HG03469 (cell line): ENCODE data around the gene SUN5.

ENCODE experiments used
- ATAC-seq: cut with Tn5 transposase; IDR thresholded peaks from one replicate; pipeline ENCODE4 v1.9.1; 2021; ENCODE audit warnings: mild to moderate bottlenecking, moderate library complexity, moderate number of reproducible peaks; ENCODE audit not compliant: unreplicated experiment

Gene SUN5

DNA sequence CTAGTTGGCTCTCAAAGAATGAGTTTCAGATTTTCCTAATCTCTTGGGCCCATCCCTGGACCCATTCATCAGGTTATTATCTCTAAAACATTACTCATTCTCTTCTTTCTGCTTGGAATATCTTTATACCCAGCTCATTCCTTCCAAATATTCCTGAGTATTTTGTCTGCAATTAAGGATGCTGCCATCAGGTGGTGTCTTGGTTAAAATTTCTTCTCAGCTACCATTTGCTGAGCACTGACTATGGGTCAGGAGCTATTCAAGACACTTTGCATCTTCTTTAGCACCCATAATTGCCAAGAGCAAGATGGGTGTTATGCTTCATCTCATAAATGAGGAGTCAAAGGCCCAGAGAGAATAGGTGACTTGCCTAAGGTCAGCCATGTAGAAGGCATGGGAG lies 8.4 kb downstream of the SUN5 start:
- ATAC-seq = no peak

GRCh38 chr20:32993496-32994050 lies 10.7 kb downstream of the SUN5 start:
- no peak for ATAC-seq

DNA sequence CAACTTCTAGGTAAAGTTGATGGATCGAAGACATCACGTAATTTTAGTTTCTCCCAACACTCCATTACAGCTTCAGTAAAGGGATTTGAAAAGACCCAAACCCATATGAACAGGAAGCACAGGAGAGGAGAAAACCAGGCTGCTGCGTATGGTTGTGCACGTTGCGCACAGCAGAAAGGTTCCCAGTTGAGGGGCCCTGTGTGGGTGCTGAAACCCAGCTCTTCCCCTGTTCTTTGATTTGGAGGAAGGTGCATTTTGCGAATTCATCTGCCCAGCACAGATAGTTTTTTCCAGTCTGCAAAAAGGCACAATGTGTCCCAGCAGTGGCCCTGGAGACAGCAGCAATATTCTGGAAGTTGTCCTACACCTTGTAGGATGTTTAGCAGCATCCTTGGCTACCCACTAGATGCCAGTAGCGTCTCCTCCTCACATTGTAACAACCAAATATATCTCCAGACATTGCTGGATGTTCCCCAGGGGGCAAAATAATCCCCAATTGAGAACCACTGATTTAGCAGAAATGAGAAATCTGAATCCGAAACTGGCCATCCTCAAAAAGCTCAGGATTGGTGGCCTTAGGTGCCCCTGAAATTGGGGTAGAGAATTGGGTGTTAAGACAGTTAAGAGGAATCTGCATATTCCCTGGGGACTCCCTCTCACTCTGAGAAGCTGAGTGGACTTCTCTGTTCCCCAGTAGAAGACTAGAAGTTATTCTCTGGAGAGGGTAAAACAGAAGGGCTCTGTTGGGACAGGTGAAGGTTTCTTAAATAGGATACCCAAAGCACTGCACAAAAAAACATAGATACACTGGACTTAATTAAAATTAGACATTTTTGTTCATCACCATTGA lies 12.2 kb downstream of the SUN5 start:
- ATAC-seq = no peak

GRCh38 chr20:32991383-32991782 lies 12.8 kb downstream of the SUN5 start:
- ATAC-seq = no peak

GRCh38 chr20:32990426-32990825 lies 13.8 kb downstream of the SUN5 start:
- no peak for ATAC-seq

- ATAC-seq = no peak
Measured at GRCh38 chr20:32989507-32990283, 14.5 kb downstream of the SUN5 start.

DNA sequence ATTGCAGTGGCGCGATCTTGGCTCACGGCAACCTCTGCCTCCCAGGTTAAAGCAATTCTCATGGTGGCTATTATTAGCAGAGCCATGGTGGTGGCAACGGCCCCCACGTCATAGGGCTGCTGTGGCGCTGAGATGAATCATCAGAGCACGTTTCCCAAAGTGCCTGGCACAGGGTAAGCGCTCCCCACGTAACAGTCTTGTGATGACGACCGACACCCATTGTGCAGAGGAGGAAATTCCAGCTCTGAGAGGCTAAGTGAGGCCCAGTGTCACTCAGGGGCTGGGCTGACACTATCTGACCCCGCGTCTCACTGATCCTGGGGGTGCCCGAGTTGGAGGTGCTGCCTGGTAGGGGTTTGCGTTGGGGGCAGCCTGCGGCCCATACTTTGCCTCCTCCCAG lies 16.2 kb downstream of the SUN5 start:
- ATAC-seq = no peak

GRCh38 chr20:32987044-32987825 lies 17.0 kb downstream of the SUN5 start:
- ATAC-seq = no peak

- no peak for ATAC-seq
Measured at GRCh38 chr20:32986331-32986966, 17.8 kb downstream of the SUN5 start.

DNA sequence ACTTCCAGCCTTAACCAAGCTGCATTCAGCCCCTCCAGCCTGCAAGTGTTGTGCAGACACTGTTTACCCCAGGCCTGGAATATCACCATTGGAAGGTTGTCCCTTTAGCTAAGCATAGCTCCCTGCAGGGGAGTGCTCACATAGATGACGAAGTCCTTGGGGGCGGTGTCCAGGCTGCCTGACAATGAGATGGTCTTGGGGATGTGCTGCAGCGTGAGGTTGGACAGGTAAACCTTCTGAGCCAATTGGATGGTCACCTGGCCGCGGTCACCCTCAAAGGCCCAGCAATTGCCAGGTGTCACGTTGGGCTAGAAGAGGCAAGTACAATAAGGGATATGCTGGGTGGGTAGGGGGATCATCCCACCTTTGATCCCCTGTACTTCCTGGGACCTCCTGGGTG lies 18.6 kb downstream of the SUN5 start:
- no peak for ATAC-seq

- ATAC-seq = no peak
Measured at GRCh38 chr20:32984631-32985354, 19.4 kb downstream of the SUN5 start.

DNA sequence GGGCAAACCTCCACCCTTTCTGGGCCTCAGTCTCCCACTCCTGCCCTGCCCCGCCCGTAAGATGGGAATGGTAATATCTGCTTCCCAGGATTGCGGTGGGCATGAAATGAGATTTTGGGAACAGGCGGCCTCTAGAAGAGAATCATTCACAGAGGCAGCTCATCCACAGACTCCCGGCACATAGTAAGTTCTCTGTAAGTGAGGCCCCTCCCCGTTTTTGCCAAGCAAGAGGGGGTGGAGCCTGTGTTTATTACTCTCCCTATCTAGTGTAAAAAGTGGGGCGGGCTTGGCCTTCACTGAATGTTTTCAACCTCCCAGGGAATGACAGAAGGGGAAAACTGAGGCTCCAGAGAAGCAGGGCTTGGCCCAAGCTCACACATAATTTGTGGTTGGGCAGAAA lies 20.0 kb downstream of the SUN5 start:
- no peak for ATAC-seq

DNA sequence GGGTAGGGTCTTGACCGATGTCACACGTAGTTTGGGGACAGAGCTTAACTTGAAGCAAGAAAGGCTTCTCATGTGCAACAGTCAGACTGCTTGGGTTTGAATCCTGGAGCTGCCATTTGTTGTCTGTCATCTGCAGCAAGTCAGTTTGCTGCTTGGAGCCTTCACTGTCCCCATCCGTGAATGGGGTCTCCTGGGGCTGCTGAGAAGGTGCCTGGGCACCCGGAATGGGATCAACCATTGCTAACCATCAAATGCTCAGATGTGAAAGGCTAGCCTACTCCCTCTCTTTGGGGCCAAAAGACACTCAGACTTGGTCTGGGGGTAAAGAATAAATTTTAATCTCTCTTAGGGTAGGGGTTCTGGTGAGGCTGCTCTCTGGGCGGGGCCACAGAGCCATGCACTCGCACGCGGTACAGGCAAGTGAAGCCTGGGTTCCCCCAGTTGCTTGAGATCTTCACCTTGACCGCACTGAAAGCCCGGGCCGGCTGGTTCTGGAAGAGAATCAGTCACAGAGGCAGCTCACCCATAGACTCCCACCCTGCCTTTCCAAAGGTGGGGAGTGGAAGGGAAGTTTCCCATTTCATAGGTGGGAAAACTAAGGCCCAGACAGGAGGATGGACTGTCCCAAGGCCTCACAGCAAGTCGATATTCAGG lies 20.6 kb downstream of the SUN5 start:
- ATAC-seq = no peak

DNA sequence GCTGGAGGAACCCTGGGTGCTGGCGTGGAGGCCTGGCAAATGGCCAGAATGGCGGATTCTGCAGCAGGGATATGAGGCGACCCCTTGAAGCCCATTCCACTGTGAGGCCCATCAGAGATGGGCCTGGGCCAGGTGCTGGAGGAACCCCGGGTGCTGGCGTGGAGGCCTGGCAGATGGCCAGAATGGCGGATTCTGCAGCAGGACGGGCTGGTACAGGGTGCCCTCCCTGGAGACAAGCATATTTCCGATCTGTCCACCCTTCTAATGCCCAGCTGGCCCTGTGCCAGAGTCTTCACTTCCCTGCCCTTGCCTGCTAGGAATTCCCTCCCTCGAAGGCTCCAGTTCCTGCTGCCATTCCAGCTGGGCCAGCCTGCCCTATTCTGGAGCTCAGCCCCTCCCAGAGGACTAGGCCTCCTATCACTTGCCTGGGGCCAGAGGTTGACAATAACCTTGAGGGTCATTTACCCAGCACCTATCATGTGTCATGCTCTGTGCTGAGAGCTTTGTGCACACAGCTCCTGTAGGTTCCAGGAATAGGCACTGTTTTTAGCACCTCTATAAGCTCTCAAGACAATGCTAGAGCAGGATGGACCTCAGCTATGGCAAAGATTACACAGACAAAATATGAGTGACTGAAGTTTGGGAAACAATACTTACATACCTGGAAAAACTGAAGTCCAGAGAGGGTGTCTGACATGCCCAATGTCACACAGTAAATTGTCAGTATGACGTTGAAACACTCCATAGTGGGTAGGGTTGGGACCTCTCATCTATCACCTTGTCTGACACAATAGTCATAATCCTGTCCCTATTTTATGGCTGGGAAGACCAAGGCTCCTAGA lies 21.4 kb downstream of the SUN5 start:
- no peak for ATAC-seq

- ATAC-seq = no peak
Measured at GRCh38 chr20:32980990-32981389, 23.2 kb downstream of the SUN5 start.

- ATAC-seq = no peak
Measured at GRCh38 chr20:32980131-32980941, 23.9 kb downstream of the SUN5 start.

- ATAC-seq = no peak
Measured at GRCh38 chr20:32979201-32979998, 24.8 kb downstream of the SUN5 start.
